Sigmoid colon (tissue), 4 donors: ENCODE data around the gene MALL.

Experiments
- CTCF ChIP-seq, 4 experiments: fragments of 450-650 bp in 3 of 4; fragments of 200-600 bp in 1 of 4; IDR thresholded peaks; one replicate each; pipeline ENCODE4 v1.5.1; 2016 to 2019; ENCODE audit warnings: antibody characterized with exemption in 4 of 4, mild to moderate bottlenecking in 3 of 4, moderate library complexity in 2 of 4
- EP300 ChIP-seq, 4 donors: sonication (generic); formaldehyde crosslinking; IDR thresholded peaks; one replicate each; pipeline ENCODE4 v1.6.1; 2017; ENCODE audit warnings: antibody characterized with exemption in 4 of 4
- POLR2A ChIP-seq, 2 donors: fragments of 450-650 bp; IDR thresholded peaks; one replicate each; pipeline ENCODE4 v1.6.1; 2016; ENCODE audit warnings: antibody characterized with exemption in 2 of 2, mild to moderate bottlenecking in 2 of 2, moderate library complexity in 2 of 2
- POLR2AphosphoS5 ChIP-seq, 4 donors: sonication (generic); formaldehyde crosslinking; IDR thresholded peaks; one replicate each; pipeline ENCODE4 v1.6.1; 2017; ENCODE audit warnings: antibody characterized with exemption in 4 of 4

- no peak for TF ChIP-seq CTCF (IDR thresholded peaks at IDR 0.05)
- TF ChIP-seq POLR2A (IDR thresholded peaks at IDR 0.05), result no peak
- no peak for TF ChIP-seq EP300 (IDR thresholded peaks at IDR 0.05)
- TF ChIP-seq POLR2AphosphoS5 (IDR thresholded peaks at IDR 0.05), result no peak
Observed at GRCh38 chr2:110105608-110106467, 9.8 kb downstream of the MALL start.
